Measurements from ENCODE around the gene ANAPC4. TPM values are rescaled to one million over a fixed set of nuclear protein-coding genes. Genes with fewer than 3 reads are reported as not detected.

Gene ANAPC4
- total RNA-seq, 1 experiment from 2014 or later: 22.8 TPM

- no peaks in the 10 kb centered on the region; the same call in 1 of the 2 replicates for H3K36me3 ChIP-seq (ENCODE audit: control insufficient read depth, insufficient read depth, low read length)
- ChIA-PET POLR2A (no interaction called here), CTCF (no interaction called here)
- no TSS peak for BruUV-seq (replicated peaks)
- H3K4me3 ChIP-seq (ENCODE audit: low read depth in 2 of 2, low read length in 2 of 2): no peak overlapping the region
- DNase-seq (ENCODE audit: low read depth, low spot score) (no peak), ATAC-seq (no peak)
- TF ChIP-seq SIN3A (IDR thresholded peaks at IDR 0.05; ENCODE audit: borderline replicate concordance, insufficient read depth, low read depth, low read length) (no peak), REST (IDR thresholded peaks at IDR 0.05; ENCODE audit: insufficient read depth in 1 of 2, low read depth in 2 of 2, low read length in 1 of 2) (no peak), CTCF (IDR thresholded peaks at IDR 0.05) (no peak), TCF7L2 (IDR thresholded peaks at IDR 0.05; ENCODE audit: low read depth, low read length) (no peak)
- no peaks in the 10 kb centered on the region for H3K9me3 ChIP-seq (ENCODE audit: control insufficient read depth, insufficient read depth, low read depth, low read length)
- intact Hi-C loops (cut with micrococcal nuclease; ENCODE audit: unreplicated experiment): no loop called here
- no peak overlapping the region for H3K27ac ChIP-seq (ENCODE audit: low read length)
- no peaks in the 10 kb centered on the region; the same call in 1 of the 2 replicates for H3K4me1 ChIP-seq (ENCODE audit: control insufficient read depth, insufficient read depth, low read length)
- in situ Hi-C loops (cut with HindIII; ENCODE audit: low pct_unique_long_range_greater_than_20kb, low sequenced_read_pairs): no loop called here
- H3K27me3 ChIP-seq (ENCODE audit: control insufficient read depth, insufficient read depth, low read length): no peaks in the 10 kb centered on the region
Observed at GRCh38 chr4:25347473-25347872, 29.6 kb upstream of the ANAPC4 start.

GRCh38 chr4:25347971-25348370 lies 29.1 kb upstream of the ANAPC4 start:
- Histone ChIP-seq H3K27ac (ENCODE audit: low read length) (no peak overlapping the region), H3K27me3 (ENCODE audit: control insufficient read depth, insufficient read depth, low read length) (no peaks in the 10 kb centered on the region), H3K36me3 (ENCODE audit: control insufficient read depth, insufficient read depth, low read length) (no peaks in the 10 kb centered on the region; the same call in 1 of the 2 replicates), H3K4me1 (ENCODE audit: control insufficient read depth, insufficient read depth, low read length) (no peaks in the 10 kb centered on the region; the same call in 1 of the 2 replicates), H3K9me3 (ENCODE audit: control insufficient read depth, insufficient read depth, low read depth, low read length) (no peaks in the 10 kb centered on the region), H3K4me3 (ENCODE audit: low read depth in 2 of 2, low read length in 2 of 2) (no peak overlapping the region)
- ATAC-seq (no peak), DNase-seq (ENCODE audit: low read depth, low spot score) (no peak)
- BruUV-seq (replicated peaks): no TSS peak
- in situ Hi-C loops (cut with HindIII; ENCODE audit: low pct_unique_long_range_greater_than_20kb, low sequenced_read_pairs) (no loop called here), intact Hi-C loops (cut with micrococcal nuclease; ENCODE audit: unreplicated experiment) (no loop called here)
- POLR2A ChIA-PET: no interaction called here
- no peak for TF ChIP-seq TCF7L2 (IDR thresholded peaks at IDR 0.05; ENCODE audit: low read depth, low read length)
- TF ChIP-seq SIN3A (IDR thresholded peaks at IDR 0.05; ENCODE audit: borderline replicate concordance, insufficient read depth, low read depth, low read length): no peak
- TF ChIP-seq REST (IDR thresholded peaks at IDR 0.05; ENCODE audit: insufficient read depth in 1 of 2, low read depth in 2 of 2, low read length in 1 of 2): no peak
- no peak for TF ChIP-seq POLR2AphosphoS5 (IDR thresholded peaks at IDR 0.05; ENCODE audit: low read depth, low read length)
- no peak for TF ChIP-seq CTCF (IDR thresholded peaks at IDR 0.05)
- CTCF ChIA-PET: no interaction called here
